Germinal center (tissue), 1 donor: ENCODE measurements around the gene RPS6KA4.

Experiments
- DNase-seq: peaks from one replicate; pipeline ENCODE4 v3.0.0; 2012; ENCODE audit warnings: mixed read lengths, low spot score

Gene RPS6KA4

DNA sequence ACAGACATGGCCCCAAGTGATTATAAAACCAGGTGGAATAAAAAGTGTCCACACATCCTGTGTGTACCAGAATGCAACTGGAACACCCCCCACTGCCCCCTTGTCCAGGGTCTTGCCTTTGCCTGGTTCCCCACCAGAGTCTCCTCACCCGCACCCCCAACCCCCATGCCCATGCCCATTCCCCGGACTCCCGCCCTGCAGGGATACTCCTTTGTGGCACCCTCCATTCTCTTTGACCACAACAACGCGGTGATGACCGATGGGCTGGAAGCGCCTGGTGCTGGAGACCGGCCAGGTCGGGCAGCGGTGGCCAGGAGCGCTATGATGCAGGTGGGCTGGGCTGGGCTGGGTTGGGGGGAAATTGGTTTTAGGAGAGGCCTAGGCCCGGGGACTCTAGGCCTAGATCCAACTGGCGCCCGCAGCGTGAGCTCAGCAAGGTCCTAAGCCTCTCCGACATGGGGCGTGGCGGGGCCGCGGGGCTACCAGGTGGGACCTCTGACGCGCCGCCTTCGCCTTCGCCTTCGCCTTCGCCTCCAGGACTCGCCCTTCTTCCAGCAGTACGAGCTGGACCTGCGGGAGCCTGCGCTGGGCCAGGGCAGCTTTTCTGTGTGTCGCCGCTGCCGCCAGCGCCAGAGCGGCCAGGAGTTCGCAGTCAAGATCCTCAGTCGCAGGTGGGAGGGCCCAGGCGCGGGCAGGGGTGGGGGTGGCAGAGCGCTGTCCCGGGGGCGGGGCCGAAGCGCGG, 9.1 kb downstream of the RPS6KA4 start:
- no peak for DNase-seq

DNA sequence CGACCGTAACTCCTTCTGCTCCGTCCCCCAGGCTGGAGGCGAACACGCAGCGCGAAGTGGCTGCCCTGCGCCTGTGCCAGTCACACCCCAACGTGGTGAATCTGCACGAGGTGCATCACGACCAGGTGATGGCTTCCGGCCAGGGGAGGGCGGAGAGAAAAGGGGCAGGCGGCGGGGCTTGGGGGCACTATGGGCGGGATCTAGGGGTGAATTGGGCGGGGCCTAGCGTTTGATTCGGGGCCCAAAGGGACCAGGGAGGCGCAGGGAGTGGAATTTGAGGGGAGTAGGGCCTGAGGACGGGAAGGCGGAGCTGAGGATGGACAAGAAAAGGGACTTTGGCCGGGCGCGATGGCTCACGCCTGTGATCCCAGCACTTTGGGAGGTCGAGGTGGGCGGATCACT, 9.7 kb downstream of the RPS6KA4 start:
- DNase-seq: no peak

DNA sequence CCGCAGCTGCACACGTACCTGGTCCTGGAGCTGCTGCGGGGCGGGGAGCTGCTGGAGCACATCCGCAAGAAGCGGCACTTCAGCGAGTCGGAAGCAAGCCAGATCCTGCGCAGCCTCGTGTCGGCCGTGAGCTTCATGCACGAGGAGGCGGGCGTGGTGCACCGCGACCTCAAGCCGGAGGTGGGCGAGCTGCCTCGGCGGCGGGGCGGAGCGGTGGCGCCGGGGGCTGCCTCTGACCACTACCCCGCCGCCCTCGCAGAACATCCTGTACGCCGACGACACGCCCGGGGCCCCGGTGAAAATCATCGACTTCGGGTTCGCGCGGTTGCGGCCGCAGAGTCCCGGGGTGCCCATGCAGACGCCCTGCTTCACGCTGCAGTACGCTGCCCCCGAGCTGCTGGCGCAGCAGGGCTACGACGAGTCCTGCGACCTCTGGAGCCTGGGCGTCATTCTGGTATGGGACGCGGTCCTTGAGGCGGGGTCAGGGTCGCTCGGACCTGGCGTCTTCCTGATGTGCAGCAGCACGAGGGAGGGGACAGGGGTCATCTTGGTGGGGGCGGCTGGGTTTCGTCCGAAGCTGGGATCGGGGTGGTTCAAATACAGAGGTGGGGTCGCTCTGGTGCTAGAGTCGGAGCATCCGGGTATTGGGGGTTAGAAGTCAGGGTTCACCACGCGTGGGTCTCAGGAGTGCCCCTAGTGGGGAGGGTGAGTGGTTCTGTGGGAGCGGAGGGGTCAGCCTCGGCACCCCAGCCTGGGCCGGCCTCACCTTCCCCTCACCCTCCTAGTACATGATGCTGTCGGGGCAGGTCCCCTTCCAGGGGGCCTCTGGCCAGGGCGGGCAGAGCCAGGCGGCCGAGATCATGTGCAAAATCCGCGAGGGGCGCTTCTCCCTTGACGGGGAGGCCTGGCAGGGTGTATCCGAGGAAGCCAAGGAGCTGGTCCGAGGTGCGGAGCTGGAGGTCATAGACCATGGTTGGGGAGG, 10.8 kb downstream of the RPS6KA4 start:
- no peak for DNase-seq

DNA sequence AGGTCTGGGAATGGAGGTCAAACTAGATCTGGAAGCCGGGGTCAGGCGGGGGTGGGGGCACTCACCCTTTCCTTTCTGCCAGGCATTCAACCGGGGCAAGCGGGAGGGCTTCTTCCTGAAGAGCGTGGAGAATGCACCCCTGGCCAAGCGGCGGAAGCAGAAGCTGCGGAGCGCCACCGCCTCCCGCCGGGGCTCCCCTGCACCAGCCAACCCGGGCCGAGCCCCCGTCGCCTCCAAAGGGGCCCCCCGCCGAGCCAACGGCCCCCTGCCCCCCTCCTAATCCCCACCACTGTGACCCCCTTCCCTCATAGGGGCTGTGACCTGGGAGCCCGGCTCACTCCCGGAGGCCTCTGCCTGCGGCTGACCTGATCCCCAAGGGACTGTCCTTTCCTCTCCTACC, 12.2 kb downstream of the RPS6KA4 start:
- no peak for DNase-seq

DNA sequence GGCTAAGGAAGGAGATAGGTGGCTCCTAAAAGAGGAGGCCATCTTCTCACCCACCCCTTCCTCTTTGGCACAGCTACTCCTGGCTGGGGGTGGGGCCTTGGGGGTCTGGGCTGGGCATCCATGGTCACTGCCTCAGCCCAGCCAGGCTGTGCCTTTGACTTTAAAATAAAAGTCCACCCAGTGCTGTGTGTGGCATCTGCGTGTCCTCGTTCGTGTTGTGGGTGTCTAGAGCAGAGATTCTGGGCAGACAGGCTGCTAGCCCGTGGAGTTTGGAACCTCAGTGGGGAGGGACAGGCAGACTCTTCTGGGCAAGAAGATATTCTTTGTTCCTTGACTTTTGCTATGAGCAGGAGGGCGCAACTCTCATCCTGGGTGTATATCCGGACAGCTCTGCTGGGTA, 13.1 kb downstream of the RPS6KA4 start:
- no peak for DNase-seq

DNA sequence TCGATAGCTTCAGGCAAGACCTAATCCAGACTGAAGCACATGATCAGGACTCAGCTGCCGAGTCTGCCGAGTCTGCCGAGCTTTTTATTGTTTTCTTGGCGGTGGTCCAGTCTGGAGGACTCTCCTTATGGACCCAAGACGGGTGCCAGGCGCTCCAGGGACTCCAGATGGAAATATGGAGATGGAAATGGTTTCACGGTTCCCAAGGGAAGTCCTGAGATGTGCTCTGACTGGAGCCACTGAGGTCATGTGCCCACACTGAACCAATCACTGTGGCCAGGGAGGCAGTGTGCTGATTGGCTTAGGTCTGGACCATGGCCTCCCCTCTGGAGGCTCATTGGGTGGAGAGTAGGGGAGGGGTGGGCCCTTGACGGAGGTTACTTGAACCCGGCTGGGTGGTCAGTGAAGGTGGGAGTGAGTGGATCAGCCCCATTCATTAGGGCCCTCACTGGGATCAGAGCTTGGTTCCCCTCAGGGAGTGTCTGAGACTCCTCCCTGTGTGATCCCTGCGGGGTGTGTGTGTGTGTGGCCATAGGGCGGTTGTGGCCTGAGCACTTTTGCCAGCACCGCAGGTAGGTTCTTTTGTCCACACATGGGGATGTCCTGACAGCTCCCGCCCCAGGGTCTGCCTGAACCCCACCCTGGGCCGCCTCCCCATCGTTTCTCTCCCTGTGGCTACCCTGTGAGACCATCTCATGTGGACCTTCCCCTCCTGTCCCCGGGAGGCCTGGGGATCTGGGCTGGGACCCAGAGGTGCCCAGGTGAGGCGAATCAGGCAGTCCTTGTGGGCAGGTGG, 14.0 kb downstream of the RPS6KA4 start:
- no peak for DNase-seq

DNA sequence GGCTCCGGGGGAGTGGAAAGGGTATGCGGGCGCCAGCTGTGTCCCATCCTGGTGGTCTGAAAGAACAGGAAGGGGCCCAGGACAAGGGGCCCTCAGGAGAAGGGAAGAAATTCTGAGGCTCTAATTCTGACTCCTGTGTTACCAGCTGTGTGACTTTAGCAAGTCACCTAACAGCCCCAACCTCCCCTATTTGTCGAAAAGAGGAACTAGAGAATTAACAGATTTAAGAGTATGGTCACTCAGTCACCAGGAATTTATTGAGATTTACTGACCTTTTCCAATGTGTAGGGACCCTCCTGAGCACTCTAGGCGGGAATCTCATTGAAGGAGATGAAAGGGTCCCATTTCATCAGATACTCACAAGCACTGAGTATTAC, 14.6 kb downstream of the RPS6KA4 start:
- no peak for DNase-seq

DNA sequence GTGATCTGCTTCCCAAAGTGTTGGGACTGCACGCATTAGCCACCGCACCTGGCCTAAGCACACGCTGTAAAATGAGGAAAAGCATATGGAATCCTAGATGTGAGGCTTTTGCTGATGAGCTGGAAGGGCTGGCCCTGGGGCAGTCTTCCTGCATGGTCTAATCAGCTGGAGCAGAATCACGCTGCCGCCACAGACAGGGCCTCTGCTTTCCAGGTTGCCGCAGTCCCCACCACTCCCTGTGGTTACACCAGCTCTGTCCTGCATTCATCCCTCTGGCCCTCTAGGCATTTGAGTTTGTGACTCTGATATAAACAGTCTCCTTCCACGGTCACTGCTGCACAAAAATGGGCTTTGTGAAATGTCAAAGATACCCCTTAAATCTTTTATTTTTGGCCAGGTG, 17.1 kb downstream of the RPS6KA4 start:
- DNase-seq: no peak

DNA sequence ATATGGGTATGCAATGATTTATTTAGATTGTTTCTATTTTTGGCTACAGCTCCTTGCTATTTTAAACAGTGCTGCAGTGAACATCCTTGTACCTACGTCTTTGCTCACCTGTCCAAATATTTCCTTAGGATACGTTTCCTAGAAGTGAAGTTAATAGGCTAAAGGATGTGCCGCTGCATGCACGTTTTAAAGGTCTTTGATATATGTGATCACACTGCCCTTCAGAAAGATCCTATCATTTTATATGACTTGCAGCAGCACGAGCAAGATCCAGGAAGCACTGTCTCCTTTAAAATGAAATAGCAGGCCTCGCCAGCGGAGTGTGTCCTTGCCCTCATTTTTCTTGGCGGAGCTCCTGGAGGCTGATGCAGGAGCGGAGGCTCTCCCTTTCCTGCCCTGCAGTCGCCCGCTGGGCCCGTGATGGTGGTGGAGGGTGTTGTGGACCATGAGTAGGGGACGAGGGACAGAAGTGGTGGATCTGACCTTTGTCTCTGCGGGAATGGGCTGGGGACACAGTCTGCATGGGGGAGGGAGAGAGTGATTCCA, 19.4 kb downstream of the RPS6KA4 start:
- no peak for DNase-seq

DNA sequence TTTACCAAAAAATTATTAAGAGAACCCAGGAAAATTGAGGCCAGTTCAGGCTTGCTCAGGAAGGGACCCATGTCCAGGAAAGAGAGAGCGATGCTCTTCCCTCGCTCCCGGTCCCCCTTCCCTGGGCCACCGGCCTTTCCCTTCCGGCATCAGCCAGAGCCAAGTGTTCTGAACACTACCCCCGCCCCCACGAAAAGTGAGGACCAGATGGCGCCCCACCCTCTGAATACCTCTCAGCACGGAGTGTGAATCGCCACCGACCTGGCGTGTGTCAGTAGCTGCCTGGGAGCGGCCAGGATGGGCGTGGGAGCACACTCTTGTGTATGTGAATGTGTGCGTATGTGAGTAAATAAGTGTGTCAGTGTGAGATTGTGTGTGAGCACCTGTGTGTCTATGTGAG, 20.2 kb downstream of the RPS6KA4 start:
- DNase-seq: no peak

DNA sequence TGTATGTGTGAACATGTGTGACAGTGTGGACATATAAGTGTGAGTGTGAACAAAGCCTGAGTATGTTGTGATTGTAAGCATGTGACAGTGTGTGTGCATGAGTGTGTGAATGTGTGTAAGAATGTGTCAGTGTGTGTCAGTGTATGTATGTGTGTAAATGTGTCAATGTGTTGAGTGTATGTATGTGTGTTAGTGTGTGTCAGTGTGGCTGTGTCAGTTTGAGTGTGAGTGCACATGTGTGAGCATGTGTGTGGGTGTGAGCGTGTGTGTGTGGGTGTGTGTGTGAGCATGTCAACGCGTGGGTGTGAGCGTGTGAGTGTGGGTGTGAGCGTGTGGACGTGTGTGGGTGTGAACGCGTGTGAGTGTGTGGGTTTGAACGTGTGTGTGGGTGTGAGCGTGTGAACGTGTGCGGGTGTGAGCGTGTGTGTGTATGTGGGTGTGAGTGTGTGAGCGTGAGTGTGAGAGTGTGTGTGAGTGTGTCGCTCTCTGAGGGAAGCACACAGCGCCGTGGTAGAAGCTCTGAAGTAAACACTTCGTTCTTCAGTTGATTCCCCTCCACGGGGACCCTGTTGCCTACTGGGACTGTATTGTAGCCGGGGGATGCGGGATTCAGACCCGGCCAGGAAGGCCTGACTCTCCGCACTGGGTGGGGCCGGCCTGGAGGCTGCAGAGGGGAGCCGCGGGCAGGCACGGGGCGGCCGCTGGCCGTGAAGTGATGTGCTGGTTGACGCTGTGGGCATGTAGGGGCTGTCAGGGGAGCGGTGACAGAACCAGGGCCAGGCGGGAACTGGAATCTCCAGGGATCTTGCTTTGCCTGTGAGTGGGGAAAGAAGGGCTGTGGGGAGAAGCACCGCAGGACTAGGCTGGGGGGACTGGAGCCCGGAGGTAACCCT, 21.1 kb downstream of the RPS6KA4 start:
- DNase-seq: no peak

DNA sequence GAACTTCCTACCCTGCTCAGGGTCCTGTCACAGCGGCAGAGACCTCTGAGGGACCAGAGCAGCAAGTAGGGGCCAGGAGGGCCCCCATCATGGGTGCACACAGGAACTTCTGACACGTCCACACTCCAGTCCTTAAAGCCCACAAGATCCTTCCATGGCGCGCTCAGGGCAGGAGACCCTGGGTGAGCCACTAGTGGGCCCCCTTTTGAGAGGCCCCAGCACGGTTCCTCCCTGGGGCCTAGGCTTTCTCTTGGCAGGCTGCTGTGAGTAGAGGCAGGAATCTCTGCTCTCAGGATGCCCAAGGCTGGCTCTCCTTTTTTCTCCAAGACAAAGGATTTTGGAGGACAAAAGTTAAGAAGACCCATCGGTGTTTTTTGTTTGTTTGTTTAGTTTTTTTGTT, 22.4 kb downstream of the RPS6KA4 start:
- DNase-seq: no peak

DNA sequence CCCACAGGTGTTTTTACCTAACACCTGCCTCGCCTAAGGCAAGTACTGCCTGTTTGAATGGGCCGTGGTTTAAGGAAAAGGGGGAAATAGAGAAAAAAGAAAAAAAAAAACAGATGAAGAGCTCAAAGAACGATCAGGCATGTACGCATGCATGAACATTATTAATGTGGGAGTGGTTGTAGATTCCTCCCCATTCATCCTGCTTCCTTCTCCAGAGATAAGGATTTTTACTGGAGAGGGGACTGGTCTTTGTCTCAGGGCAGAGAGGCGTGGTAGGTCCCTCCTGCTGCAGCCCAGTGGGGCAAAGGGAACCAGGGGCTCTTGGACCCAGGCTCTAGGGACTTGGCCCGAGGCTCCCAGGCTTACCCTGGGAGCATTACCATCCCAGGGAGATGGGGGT, 23.1 kb downstream of the RPS6KA4 start:
- no peak for DNase-seq

DNA sequence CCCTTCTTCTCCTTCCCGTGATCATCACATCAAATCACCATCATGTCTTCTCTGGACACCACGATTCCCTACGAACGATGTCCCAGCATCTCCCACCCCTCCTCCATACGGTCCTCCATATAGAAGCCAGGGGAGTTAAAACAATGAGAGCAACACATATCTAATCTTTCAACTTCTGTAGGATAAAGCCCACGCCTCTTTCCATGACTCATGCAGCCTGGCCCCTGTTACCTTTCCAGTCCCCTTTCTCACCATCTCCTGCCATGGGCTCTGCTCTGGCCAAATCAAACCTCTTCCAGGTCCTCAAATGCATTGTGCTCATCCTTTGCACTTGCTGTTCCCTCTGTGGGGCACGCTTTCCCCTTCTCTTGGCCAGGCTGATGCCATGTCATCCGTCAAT, 23.6 kb downstream of the RPS6KA4 start:
- no peak for DNase-seq

DNA sequence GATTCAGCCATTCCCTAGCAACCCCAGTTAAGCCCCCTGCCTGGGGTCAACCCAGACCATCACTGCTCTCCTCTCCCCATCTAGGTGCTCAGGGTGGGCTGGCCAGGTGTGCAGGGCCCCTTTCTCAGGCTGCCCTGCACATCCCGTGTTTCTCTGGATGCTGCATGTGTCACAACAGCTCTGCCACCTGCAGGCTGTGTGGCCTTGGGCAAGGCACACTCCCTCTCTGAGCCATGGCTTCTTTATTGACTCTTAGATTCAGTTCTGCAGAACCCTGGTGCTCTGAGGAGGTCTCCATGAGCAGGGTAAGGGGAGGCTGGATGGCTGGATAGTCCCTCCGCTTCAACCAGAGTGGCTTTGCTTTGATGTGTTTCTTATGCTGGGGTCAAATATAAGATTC, 24.6 kb downstream of the RPS6KA4 start:
- DNase-seq: no peak

DNA sequence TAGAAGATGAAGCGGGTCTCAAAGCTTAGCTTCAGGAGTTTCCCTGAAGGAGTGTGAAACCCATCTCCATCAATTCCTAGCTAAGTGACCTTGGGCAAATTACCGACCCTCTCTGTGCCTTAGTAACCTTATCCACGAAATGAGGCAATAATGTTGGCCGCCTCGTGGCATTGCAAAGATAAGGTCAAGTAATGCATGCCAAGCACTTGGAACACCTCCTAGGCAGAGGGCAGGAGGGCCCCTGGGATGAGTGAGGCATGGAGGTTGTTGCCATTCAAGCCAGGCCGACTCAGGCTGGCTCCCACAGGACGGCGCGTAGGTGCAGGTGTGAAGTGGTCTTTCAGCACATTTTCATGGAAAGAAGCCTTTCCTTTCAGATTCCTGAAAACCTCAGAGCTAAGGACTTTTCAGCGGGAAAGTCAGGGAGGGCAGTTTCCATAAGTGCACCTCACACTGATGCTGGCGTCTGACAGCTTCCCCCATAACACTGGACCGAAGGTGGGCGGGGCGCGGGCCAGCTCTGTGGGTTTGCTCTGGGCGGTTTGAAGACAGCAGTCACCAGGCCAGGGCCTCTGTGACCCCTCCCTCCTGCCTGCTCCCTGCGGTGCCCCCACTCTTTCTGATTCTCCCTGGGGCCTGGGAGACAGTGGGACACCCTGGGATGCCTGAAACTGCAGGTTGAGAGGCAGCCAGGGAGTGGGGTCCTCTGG, 25.2 kb downstream of the RPS6KA4 start:
- no peak for DNase-seq

DNA sequence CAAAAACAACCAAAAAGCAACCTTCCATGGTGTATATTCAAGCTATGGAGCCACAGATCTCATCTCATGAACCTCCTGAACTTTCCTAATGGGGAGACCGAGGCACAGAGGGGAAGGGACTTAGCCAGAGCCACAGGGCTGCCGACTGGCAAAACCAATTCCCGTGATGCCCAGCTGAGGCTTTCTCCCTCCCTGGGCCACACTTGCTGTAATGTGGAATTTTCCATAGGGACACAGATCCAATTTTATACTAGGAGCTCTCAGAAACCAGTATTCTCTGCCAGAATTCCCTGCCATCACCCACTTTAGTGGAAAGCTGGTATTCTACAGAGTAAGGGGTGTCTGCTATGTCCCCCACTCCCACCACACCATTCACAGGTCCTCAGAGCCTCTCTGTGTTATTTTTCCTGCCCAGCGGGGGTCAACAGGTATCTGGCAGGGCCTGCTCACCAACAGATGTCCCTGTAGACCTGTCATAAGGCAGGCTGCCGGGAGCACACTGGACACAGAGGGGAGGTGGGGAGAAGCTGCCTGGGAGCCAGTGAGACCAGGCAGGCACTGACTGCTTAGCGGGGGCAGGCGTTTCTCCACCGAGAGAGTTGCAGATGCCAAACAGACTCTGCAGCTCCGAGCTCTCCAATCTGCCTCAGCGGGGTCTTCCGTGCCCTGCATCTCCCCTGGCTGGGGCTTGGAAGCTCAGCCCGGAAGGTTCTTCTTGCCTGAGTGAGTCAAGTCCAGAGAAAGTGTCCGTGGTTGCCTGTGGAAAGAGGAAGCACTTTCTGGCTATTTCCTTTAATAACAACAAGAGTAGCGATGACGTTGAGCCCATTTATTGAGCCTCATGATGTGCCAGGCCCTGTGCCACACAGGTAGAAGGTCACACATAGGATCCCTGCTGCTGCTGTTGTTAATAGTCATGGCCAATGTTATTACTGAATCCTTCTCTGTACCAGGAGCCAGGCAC, 26.3 kb downstream of the RPS6KA4 start:
- no peak for DNase-seq

DNA sequence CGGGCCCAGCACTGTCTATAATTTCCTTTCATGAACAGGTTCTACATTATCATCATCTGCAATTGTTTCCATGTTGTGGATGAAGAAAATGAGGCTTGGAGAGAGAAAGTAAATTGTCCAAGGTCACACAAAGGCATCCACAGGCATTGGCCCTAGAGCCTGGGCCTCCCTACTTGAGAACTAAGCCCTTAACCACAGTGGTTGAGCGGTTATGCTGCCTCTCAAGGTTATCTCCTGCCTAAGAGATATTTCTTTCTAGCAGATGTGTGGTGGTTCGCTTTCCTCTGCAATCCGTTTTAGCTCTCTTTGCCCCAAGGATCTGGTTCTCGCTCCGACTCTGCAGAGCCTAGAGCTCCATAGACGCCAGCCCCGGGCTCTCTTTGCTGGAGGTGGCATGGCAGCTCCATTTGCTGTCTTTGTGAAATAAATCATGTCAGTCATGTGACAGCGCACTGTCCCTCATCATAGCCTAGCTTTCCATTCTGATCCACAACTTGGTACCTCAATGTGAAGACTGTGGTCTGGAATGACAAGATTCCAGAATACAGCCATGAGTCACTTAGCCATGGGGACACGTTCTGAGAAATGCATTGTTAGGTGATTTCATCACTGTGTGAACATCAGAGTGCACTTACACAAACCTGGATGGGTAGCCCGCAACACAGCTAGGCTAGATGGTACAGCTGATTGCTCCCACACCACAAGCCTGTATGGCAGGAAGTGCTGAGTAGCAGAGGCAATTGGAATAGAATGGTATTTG, 27.2 kb downstream of the RPS6KA4 start:
- no peak for DNase-seq

DNA sequence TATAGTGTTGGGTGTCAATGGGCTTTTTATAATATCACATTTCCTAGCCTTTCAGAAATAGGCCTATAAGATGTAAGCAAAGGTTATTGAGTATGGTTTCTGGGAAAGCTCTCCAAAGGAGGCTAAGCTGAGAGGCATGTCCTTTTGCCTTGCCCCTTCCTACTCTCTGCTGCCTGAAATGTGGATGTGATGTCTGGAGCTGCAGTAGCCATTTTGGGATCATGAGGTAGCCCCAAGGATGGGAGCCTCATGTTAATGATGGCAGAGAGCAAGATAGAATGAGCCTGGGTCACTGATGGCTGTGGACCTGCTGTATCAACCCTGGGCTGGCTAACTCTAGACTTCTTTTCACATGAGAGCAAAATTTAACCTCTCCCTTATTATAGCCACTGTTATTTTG, 29.0 kb downstream of the RPS6KA4 start:
- DNase-seq: no peak
